ACHN (cell line): ENCODE measurements around the gene KDM4B.

Experiments
- DNase-seq: peaks from one replicate; pipeline ENCODE4 v3.0.0-alpha.2; 2015
- in situ Hi-C: cut with HindIII; loops from 2 replicates; pipeline ENCODE4 v1.10.0; 2017; ENCODE audit warnings: low sequenced_read_pairs, low pct_ligation_motif_present, low pct_unique_long_range_greater_than_20kb

KDM4B gene

DNA sequence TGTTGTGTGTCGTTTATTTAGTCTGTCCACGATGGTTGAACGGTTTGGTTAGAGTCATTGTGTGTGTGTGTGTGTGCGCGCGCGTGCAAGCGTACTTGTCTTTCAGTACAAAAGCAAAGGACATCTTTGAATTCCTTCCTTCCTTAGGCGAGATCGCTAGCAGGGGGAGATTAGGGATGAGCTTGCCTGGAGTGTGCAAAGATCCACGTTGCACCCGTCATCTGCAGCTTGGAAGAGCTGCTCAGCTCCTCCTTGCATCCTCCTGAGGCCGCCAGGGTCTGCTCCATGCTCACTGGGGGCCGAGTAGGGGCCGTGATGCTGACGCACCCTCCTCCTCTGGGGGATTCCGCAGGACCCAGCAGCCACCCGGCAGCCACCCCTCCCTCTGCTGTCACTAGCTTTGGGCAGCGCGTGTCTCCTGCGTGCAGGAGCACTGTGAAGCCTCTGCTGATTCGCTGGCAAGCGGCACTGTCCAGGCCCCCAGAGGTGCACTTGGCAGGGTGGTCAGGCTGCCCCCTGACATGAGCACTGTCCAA lies 137.3 kb downstream of the KDM4B start:
- in situ Hi-C loops, result no loop called here
- DNase-seq, result no peak

DNA sequence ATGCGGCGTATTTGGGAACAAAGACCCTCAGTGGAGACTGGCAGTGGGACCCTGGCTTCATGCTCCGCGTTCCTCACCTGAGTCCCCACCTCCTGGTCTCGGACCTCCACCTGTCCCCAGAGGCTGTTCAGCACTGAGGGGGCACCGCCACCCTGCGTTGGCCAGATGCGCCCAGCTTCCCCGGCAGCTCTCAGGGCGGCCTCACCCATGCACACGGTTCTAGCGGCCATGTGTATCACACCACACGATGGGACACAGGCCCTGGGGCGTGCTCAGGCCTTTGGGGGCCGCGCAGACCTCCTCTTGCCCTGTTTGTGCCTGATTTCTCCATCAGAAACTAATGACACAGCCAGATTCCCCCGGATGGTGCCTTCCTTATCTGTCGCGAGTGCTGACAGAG lies 138.1 kb downstream of the KDM4B start:
- in situ Hi-C loops, result no loop called here

DNA sequence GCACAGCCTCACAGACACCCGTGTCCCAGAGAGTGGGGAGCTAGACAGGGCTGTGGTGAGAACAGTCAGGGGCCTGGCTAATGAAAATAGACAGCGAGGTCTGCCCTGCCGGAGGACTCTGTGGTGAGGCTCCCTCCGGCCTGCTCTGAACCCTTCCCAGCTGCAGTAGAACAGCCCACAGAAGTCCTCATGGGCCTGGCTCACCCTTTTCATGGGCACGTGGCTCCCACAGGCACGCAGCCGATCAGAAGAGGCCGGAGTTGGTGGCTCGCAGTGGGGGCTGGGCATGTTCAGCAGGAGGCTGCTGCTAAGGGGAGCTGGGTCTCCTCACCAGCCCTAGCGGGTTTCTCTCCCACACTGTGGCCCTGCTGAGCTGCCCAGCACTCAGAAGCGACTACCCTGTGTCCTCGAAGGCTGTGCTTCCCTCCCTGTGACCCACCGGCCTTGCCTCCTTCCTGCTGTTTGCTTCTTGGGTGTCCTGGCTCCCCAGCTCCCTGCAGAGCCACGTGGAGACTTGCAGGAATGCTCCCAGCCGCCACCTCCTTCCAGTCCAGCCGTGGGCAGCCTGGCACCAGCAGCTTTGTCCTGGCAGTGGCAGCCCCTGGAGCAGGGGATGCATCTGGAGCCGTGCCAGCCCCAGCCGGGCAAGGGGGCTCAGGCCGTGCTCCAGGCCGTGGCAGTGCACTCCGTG lies 138.7 kb downstream of the KDM4B start:
- DNase-seq, result no peak
- in situ Hi-C loops, result no loop called here

More for the DNA sequence above, 138.1 kb downstream of the KDM4B start:
- DNase-seq, result no peak

DNA sequence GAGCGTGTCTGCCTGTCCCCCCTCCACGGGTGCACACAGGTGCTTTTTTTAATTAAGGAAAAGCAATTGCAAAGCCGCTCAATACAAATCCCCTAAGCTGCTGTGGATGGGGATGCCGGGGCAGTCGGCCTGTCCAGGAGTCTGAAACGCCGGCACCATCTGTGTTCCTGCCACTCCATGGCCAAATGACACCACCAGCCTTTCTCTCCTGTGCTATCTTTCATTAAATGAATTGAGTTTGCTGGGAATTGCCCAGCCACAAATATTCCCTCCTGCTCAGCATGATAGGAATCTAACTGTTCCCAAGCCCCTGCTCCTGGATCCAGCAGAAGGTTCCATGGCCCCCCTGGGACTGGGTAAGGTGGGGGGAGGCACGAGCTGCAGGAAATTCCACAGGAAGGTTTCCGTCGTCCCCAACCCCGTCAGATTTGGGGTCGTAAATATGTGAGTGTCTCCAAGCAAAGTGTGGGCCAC lies 139.2 kb downstream of the KDM4B start:
- DNase-seq, result no peak
- in situ Hi-C loops, result no loop called here

DNA sequence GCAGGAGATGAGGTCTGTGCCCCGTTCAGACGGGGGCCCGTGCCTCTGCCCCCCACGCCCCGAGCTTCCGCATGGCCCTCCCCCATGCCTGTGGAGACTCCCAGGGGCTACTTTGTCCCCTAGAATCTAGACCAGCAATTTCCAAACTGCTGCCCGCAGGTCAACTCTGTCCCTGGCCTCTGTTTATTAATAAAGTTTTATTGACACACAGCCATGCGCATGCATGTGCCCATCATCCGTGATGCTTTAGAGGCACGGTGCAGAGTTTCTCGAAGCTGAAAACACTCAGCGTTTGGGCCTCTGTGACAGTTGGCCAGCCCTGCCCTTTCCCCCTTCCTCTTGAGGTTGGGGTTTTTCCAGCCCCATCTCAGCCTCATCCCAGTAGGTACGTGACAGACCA lies 140.0 kb downstream of the KDM4B start:
- DNase-seq, result no peak
- in situ Hi-C loops, result no loop called here

DNA sequence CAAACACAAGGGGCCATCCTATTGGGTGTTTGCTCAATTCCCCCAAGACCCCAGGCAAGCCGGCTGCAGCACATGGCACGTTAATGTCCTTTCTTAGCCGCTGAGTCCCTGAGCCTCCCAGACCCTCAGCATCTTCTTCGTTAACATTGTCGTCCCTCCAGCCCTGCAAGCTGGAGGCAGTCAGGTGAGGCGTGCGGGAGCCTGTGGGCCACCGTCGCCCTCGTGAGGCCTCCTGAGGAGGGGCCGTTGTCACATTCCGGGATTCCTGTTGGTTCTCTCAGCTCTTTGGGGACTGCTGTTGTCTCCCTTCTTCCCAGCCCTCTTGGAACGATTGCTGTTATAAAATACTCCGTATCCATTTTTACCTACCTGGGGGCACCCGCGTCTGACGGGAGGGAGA lies 140.6 kb downstream of the KDM4B start:
- no peak for DNase-seq
- in situ Hi-C loops, result no loop called here

DNA sequence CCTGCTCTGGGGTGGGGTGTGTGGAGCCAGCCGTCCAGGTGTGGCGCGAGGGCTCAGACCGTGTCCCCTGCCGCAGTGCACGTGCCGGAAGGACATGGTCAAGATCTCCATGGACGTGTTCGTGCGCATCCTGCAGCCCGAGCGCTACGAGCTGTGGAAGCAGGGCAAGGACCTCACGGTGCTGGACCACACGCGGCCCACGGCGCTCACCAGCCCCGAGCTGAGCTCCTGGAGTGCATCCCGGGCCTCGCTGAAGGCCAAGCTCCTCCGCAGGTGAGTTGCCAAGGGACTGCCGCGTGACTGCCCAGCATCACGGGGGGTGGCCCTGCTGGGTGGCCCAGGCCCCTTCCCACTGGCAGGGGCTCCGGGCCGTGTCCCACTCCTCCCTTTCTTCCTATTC lies 141.6 kb downstream of the KDM4B start:
- DNase-seq, result no peak
- in situ Hi-C loops, result no loop called here

DNA sequence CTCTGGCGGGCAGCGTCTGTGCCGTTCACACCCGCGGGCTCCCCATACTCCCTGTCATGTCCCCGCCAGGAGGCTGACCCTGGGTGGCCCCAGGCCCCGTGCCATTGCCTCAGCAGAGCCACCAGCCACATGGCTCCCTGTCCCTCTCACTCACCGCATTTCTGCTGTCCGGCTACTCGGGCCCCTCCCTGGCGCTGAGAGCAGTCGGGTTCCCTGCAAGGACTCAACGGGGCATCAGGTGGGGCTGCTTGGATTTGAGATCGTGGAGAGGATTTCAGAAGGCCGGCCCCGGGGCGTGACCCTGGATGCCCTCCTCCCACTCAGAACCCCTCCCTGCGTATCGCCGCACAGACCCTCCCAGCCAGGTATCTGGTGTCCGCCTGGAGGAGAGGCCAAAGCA lies 142.1 kb downstream of the KDM4B start:
- in situ Hi-C loops, result no loop called here
- DNase-seq, result no peak

DNA sequence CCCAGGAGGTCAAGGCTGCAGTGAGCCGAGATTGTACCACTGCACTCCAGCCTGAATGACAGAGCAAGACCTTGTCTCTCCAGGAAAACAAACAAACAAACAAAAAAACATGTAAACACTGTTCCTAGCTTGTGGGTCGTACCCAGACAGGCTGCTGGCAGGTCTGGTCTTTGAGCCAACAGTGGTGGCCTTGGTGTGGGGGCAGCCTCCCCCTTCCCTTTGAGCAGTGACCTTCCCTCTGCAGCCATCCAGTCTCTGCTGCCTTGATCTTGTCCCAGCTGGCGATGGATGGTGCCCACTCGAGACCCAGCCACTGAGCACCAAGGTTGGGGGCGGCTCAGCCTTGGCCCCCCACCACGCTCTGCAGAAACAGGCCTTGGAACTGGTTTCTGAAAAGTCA lies 143.3 kb downstream of the KDM4B start:
- DNase-seq, result no peak
- in situ Hi-C loops, result no loop called here

DNA sequence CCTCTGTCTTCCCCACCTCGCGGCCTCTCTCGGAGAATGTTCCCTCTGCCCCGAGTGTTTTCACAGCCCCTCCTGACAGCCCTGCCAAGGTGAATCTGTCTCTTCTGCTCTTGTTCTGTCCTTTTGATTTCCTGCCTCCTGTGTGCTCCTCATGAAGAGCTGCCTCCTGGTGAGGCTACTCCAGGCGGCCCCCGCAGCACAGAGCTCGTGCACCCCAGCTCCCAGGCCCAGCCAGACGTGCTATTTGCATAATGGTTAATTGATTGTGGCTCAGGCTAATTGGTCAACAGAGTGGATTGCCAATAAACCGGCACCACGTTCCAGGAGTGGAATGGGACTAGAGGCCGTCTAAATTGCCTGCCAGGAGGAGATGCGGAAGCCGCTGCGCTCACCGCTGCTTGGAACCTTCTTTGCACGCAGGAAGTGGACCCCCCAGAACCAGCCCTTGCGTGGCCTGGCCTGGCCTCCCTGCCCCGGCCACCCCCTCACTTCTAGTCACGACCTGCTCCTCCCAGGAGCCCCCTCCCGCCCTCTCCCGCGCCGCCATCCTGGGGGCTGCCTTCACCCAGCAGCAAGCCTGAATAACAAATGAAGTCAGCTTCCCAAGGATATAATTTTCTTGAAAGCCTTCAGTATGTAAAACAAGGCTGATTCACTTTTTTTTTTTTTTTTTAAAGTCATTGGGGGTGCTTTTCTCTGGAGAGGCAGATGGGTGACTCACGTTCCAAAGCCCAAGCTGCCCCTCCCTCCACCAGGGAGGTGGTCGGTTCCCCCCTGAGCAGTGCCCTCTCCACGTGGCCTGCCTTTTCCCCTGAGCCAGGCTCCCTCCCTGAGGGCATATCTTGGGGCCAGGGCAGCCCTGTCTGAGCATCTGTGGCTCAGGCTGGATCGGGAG lies 144.0 kb downstream of the KDM4B start:
- no peak for DNase-seq
- in situ Hi-C loops, result no loop called here

DNA sequence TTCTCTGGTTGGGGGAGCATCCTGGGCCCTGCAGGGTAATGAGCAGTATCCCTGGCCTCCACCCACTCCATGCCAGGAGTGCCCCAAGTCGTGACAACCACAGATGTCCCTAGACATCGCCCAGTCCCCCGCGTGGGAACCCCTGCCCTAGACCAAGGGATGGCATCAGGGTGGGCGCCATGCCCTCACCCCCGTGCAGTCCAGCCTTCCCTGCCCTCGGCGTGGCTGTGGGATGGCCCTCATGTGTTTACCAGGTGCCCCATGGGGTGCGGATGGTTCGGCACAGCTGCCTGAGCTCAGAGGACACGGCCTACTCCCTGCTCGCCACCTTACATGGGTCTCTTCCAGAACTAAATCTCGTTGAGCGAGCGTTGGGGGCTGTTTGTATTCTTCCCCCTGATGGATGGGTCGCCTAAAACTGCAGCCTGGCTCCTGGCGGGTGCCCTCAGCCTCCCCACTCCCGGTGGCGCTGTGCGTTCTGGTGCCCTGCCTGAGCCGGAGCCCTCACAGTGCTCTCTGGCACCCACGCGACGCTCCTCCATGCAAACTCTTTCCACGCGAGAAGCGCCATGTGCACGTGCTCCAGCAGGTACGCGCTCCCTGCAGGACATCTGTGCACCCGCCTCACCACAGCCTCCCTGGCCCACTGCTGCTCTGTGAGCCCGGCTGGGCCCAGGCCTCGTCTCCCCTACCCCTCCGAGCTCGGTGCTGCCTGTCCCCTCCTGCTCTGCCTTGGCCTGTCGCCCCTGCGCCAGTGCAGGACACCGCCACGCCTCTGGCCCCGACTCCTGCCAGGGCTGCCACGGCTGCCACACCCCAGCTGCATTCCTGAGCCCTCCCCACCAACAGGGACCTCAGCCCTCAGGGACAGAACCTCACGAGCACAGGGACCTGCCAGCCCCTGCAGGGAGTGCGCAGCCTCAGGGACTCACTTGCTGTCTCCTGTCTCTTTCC lies 145.0 kb downstream of the KDM4B start:
- in situ Hi-C loops, result no loop called here
- DNase-seq, result no peak

DNA sequence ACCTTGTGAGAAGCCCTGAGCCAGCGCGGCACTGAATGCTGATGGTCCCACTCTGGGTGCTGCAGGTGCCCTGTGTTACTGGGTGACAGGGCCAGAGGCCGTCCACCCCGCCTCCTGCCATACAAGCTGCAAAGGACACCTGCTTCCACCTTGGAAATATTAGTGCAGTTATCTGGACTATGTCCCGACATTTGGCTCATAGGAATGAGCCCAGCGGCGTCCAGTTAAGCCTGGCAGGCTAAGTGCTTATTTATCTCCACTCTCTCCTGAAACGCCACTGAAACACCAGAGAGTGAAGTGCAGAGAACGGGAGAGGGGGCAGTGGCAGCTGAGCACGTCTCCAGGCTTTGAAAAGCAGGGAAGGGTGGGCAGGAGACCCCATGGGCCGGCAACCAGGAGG lies 145.8 kb downstream of the KDM4B start:
- DNase-seq, result no peak
- in situ Hi-C loops, result no loop called here

DNA sequence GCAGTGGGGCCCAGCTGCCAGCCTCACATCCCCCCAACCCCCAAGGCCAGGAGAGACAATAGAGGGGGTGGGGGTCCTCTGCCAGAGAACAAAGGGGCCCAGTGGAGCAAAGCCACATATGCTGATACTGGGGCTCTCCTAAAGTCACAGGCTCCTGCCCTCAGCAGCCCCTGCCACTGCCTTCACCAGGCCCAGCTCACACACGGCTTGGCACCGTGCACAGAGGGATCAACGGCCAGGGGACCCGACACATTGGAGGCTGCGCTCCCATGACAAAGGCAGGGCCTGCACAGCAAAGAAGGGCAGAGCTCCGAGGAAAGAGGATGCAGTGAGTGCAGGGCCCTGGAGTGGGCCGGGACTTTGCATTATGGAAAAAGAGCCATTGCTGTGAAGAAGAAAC lies 146.4 kb downstream of the KDM4B start:
- in situ Hi-C loops, result no loop called here
- DNase-seq, result no peak

DNA sequence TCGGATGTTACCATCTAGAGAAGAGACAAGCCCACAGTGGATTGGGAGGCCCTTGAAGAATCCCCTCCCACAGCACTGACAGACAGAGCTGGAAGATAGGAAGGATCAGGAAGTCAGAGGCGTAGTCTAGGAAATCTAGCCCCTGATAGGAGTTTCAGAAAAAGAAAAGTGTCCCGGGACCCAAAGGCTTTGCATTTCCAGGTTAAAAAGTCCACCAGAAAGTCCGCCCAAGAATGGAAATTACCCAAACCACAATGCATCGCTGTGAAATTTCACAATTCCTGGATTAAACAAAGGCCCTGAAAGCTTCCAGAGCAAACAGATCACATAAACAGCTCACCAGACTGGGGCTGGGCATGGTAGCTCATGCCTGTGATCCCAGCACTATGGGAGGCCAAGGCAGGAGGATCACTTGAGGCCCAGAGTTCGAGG lies 146.9 kb downstream of the KDM4B start:
- no peak for DNase-seq
- in situ Hi-C loops, result no loop called here

DNA sequence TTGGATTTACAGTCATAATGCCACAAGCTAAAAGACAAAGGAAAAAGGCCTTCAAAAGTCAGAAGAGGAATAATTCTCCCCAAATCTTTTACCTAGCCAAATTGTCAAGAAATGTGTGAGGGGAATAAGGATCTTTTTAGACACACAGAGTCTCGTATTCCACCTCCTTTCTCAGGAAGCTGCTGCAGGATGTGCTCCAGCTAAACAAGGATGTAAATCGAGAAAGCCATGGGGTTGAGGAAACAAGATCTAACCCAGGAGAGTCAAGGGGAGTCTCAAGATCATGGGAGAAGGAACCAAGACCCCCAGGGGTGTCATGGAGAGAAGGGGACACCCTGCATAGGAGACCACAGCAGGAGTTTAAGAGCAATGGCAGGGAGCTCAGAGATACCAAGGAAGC lies 147.4 kb downstream of the KDM4B start:
- in situ Hi-C loops, result no loop called here
- no peak for DNase-seq

DNA sequence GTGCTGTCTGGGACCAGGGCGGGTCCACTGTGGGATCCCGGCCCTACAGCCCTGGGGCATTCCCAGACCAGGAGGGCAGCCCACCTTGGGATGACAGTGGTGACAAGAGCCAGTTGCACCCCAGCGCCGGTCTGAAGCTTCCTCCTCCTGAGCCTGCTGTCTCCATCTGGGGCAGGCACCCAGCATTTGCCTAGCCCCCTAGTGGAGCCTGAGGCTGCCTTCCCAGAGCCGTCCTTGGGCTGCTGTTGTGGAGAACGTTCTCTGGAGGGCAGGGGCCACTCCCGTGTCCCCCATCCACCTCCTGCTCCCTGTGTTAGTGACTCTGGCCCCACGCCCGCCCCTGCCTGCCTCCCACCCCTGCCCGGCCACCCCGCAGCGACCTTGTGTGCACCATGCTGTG lies 148.5 kb downstream of the KDM4B start:
- no peak for DNase-seq
- in situ Hi-C loops, result no loop called here

DNA sequence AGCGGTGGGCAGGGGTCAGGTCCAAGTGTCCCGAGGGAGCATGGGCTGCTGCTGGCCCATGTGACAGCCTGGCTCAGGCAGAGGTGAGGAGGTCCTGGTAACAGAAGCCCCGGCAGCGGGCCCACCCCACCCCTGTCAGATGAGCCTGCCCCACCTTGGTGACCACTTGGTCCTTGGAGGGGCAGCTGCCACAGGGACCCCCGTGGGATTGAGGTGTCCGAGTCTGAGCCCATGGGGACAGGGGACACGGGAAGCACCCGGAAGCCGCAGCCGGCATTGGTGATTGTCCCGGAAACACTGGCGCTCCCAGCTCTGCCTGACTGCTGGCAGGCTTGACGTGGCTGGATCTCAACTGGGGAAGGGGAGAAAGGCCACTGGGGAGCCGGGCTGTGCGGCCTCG lies 149.1 kb downstream of the KDM4B start:
- DNase-seq, result no peak
- in situ Hi-C loops, result no loop called here

DNA sequence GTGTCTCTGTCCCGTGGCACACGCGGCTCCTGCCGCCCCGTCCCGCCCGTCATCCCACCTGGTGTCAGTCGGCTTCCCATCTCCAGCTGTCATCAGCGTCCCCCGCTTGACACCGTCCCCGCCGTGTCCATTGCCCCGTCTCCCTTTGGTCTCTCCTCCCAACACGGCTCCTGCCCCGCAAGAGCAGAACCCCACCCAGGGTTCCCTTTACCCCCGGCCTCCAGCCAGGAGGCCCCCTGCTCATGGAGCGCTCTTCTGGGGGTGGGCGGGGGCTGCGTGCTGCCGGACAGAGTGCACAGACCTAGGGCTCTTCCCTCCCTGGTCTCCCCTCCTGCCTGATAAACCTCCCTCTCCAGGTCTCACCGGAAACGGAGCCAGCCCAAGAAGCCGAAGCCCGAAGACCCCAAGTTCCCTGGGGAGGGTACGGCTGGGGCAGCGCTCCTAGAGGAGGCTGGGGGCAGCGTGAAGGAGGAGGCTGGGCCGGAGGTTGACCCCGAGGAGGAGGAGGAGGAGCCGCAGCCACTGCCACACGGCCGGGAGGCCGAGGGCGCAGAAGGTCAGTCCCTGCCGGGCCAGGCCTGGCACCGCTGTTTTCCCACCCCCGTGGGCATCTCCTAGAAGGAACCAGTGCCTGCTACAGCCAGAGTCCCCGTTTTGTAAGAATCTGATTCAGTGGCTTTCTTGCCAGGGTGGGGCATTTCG lies 150.5 kb downstream of the KDM4B start:
- in situ Hi-C loops, result no loop called here
- DNase-seq, result no peak
